Hepatocyte (in vitro differentiated cells): ENCODE data around the gene XXYLT1.

ENCODE experiments used
- CTCF ChIP-seq: fragments of 200-600 bp; sonication (generic); IDR thresholded peaks from 2 replicates; pipeline ENCODE4 v1.5.1; 2016; ENCODE audit warnings: antibody characterized with exemption, mild to moderate bottlenecking; ENCODE audit not compliant: poor library complexity
- EZH2 ChIP-seq: fragments of 200-600 bp; sonication (generic); IDR thresholded peaks from 2 replicates; pipeline ENCODE4 v1.6.1; 2016; ENCODE audit warnings: antibody characterized with exemption, mild to moderate bottlenecking, borderline replicate concordance

- TF ChIP-seq CTCF (no peak), EZH2 (no peak)
These were observed 195.6 kb downstream of the XXYLT1 start for GRCh38 chr3:195075199-195075940.
